ENCODE results near the gene MIP.

GRCh38 chr12:56490360-56490759 lies 35.9 kb upstream of the MIP start:
- TF ChIP-seq POLR2A (IDR thresholded peaks at IDR 0.05) (no peak), CTCF (IDR thresholded peaks at IDR 0.05) (no peak)
